GM23338 (cell line): ENCODE data around the gene EML2. TPM values are rescaled to one million over a fixed set of nuclear protein-coding genes. Genes with fewer than 3 reads are reported as not detected.

ENCODE experiments used
- ATAC-seq: fragments of 200-7000 bp; cut with Tn5 transposase; 3 replicates; pipeline ENCODE4 v1.9.1; 2020
- DNase-seq: peaks from one replicate; pipeline ENCODE4 v3.0.0-alpha.2; 2015; ENCODE audit warnings: low spot score
- H2AFZ ChIP-seq: fragments of 200-600 bp; sonication (generic); 2 replicates; pipeline ENCODE4 v1.8.0; 2016; ENCODE audit warnings: antibody characterized with exemption, mild to moderate bottlenecking, moderate library complexity
- H3F3A ChIP-seq: fragments of 200-600 bp; sonication (generic); replicated peaks from 2 replicates; pipeline ENCODE4 v1.8.0; 2017; ENCODE audit warnings: antibody characterized with exemption, mixed run types, low read depth
- H3K27ac ChIP-seq: fragments of 200-600 bp; sonication (generic); 2 replicates; pipeline ENCODE4 v1.6.1; 2016; ENCODE audit warnings: low read depth
- H3K27me3 ChIP-seq: fragments of 200-600 bp; sonication (generic); 2 replicates; pipeline ENCODE4 v1.8.0; 2016; ENCODE audit warnings: mild to moderate bottlenecking, mixed run types, moderate library complexity; ENCODE audit not compliant: insufficient read depth
- H3K36me3 ChIP-seq: fragments of 200-600 bp; sonication (generic); 2 replicates; pipeline ENCODE4 v1.8.0; 2016; ENCODE audit warnings: mild to moderate bottlenecking; ENCODE audit not compliant: insufficient read depth
- H3K4me1 ChIP-seq: fragments of 200-600 bp; sonication (generic); 2 replicates; pipeline ENCODE4 v1.8.0; 2016; ENCODE audit warnings: mild to moderate bottlenecking, moderate library complexity; ENCODE audit not compliant: insufficient read depth
- H3K4me2 ChIP-seq: fragments of 200-600 bp; sonication (generic); 2 replicates; pipeline ENCODE4 v1.7.1; 2017; ENCODE audit warnings: mixed run types
- H3K4me3 ChIP-seq: fragments of 200-600 bp; sonication (generic); 2 replicates; pipeline ENCODE4 v1.6.1; 2016; ENCODE audit warnings: mixed run types
- H3K79me2 ChIP-seq: fragments of 200-600 bp; sonication (generic); replicated peaks from 2 replicates; pipeline ENCODE4 v1.8.0; 2017; ENCODE audit warnings: mild to moderate bottlenecking; ENCODE audit not compliant: insufficient read depth
- H3K9me2 ChIP-seq: fragments of 200-600 bp; sonication (generic); 2 replicates; pipeline ENCODE4 v1.8.0; 2017; ENCODE audit not compliant: insufficient read depth
- H4K20me1 ChIP-seq: fragments of 200-600 bp; sonication (generic); replicated peaks from 2 replicates; pipeline ENCODE4 v1.8.0; 2017; ENCODE audit warnings: mild to moderate bottlenecking; ENCODE audit not compliant: insufficient read depth
- H3K27ac Mint-ChIP-seq: 2 replicates; pipeline ENCODE4 v1.8.0; 2020; ENCODE audit warnings: inconsistent platforms, mild to moderate bottlenecking, moderate library complexity, mixed read lengths
- H3K27me3 Mint-ChIP-seq: 3 replicates; pipeline ENCODE4 v1.8.0; 2022; ENCODE audit warnings: low read depth, mild to moderate bottlenecking, moderate library complexity, mixed read lengths, inconsistent platforms; ENCODE audit not compliant: insufficient read depth, poor library complexity
- H3K36me3 Mint-ChIP-seq: 3 replicates; pipeline ENCODE4 v1.8.0; 2021; ENCODE audit warnings: low read depth, mild to moderate bottlenecking, inconsistent platforms, moderate library complexity, mixed read lengths
- H3K4me1 Mint-ChIP-seq: 3 replicates; pipeline ENCODE4 v1.8.0; 2020; ENCODE audit warnings: mild to moderate bottlenecking, inconsistent platforms, mixed read lengths
- H3K4me3 Mint-ChIP-seq: 3 replicates; pipeline ENCODE4 v1.8.0; 2021; ENCODE audit warnings: moderate library complexity, mild to moderate bottlenecking, inconsistent platforms, mixed read lengths
- H3K9me3 Mint-ChIP-seq: 3 replicates; pipeline ENCODE4 v1.8.0; 2020; ENCODE audit warnings: moderate library complexity, mild to moderate bottlenecking, inconsistent platforms, mixed read lengths
- CREB1 ChIP-seq: fragments of 250-450 bp; sonication (Bioruptor Pico); IDR thresholded peaks from 2 replicates; pipeline ENCODE4 v1.5.0; 2020; ENCODE audit warnings: low read depth, mild to moderate bottlenecking, moderate library complexity
- EZH2 ChIP-seq: fragments of 200-600 bp; sonication (generic); IDR thresholded peaks from one replicate; pipeline ENCODE4 v1.8.0; 2017; ENCODE audit warnings: antibody characterized with exemption, mild to moderate bottlenecking, low read depth; ENCODE audit not compliant: unreplicated experiment
- EZH2phosphoT487 ChIP-seq: fragments of 200-600 bp; sonication (generic); IDR thresholded peaks from one replicate; pipeline ENCODE4 v1.8.1; 2018; ENCODE audit warnings: antibody characterized with exemption; ENCODE audit not compliant: unreplicated experiment
- JUNB ChIP-seq: IDR thresholded peaks from one replicate; pipeline ENCODE4 v1.6.1; 2016; ENCODE audit warnings: antibody characterized with exemption; ENCODE audit not compliant: unreplicated experiment
- NANOG ChIP-seq: IDR thresholded peaks from 2 replicates; pipeline ENCODE4 v1.6.1; 2016; ENCODE audit warnings: antibody characterized with exemption, borderline replicate concordance
- POLR2AphosphoS5 ChIP-seq: IDR thresholded peaks from 2 replicates; pipeline ENCODE4 v1.6.1; 2016; ENCODE audit warnings: antibody characterized with exemption, low read depth
- STAT1 ChIP-seq: IDR thresholded peaks from one replicate; pipeline ENCODE4 v1.6.1; 2016; ENCODE audit warnings: antibody characterized with exemption; ENCODE audit not compliant: unreplicated experiment
- ZNF114 ChIP-seq: fragments of 250-450 bp; sonication (Bioruptor Pico); IDR thresholded peaks from 2 replicates; pipeline ENCODE4 v1.5.0; 2020; ENCODE audit warnings: mild to moderate bottlenecking, moderate library complexity
- ZNF331 ChIP-seq: fragments of 250-450 bp; sonication (Bioruptor Pico); IDR thresholded peaks from 2 replicates; pipeline ENCODE4 v1.5.0; 2020; ENCODE audit warnings: low read depth, mild to moderate bottlenecking, moderate library complexity
- ZNF462 ChIP-seq: fragments of 250-450 bp; sonication (Bioruptor Pico); IDR thresholded peaks from 2 replicates; pipeline ENCODE4 v1.5.0; 2020; ENCODE audit warnings: mild to moderate bottlenecking, moderate library complexity
- polyA plus RNA-seq: library from polyadenylated mRNA; unstranded; fragments of >200 nt; fragmentation: Nextera tagmentation; extraction: Ambion mirVana; gene quantifications from 2 replicates; pipeline ENCODE4 v1.2.1, GENCODE V29; 2016
- total RNA-seq: library from RNA; depleted of rRNA; stranded (reverse); fragments of >200 nt; shearing (Covaris generic); gene quantifications from 2 replicates; pipeline ENCODE4 v1.2.3, GENCODE V29; 2014
- TF ChIP-seq, protein P1 (sequence below): IDR thresholded peaks from 2 replicates; pipeline ENCODE4 v1.6.1; 2016; ENCODE audit warnings: antibody characterized with exemption
- TF ChIP-seq, protein P2 (sequence below): IDR thresholded peaks from one replicate; pipeline ENCODE4 v1.6.1; 2018; ENCODE audit warnings: antibody characterized with exemption; ENCODE audit not compliant: unreplicated experiment
- TF ChIP-seq, protein P3 (sequence below), 2 experiments: fragments of 200-600 bp in 1 of 2; sonication (generic) in 1 of 2; conservative IDR thresholded peaks; 2 replicates each; pipeline versions ENCODE4 v1.5.1 to v1.6.1; 2016 to 2017; ENCODE audit warnings: antibody characterized with exemption in 2 of 2, low read depth in 2 of 2, mild to moderate bottlenecking in 2 of 2, moderate library complexity in 1 of 2

Gene EML2
- total and polyA plus RNA-seq, 2 experiments from 2014 or later: 7.1 to 33.9 TPM

GRCh38 chr19:45577111-45577905 lies 61.9 kb downstream of the EML2 start:
- H3K4me3 Mint-ChIP-seq: peak overlapping the region; percentile 4; the same call in 1 of the 3 replicates
- H3K27ac Mint-ChIP-seq: peak overlapping the region; percentile 46; the same call in 1 of the 2 replicates
- Histone ChIP-seq H4K20me1 (no peaks in the 10 kb centered on the region; the same call in 1 of the 2 replicates), H3K4me2 (peak overlapping the region; percentile 35), H3K9me2 (no peaks in the 10 kb centered on the region), H3K27me3 (no peaks in the 10 kb centered on the region), H2AFZ (no peak overlapping the region), H3K36me3 (no peaks in the 10 kb centered on the region), H3K79me2 (peaks cover 35% of the 10 kb centered on the region), H3K4me3 (no peak overlapping the region), H3F3A (0 out of 2 replicates have a peak, but pooled peaks cover 2% of the 10 kb centered on the region), H3K4me1 (peaks cover 22% of the 10 kb centered on the region), H3K27ac (peak overlapping the region; percentile 0; the same call in 1 of the 2 replicates)
- no peaks in the 10 kb centered on the region for H3K9me3 Mint-ChIP-seq
- H3K4me1 Mint-ChIP-seq: peaks cover 23% of the 10 kb centered on the region
- DNase-seq (peak; percentile 54), ATAC-seq (peak; percentile 84)
- TF ChIP-seq EZH2 (no peak), POLR2AphosphoS5 (no peak), EZH2phosphoT487 (no peak), ZNF114 (no peak), ZNF331 (no peak), CREB1 (CRISPR knock-in tag) (no peak), ZNF462 (CRISPR knock-in tag) (no peak), JUNB (no peak), NANOG (no peak), STAT1 (no peak)
- TF ChIP-seq, protein P1, sequence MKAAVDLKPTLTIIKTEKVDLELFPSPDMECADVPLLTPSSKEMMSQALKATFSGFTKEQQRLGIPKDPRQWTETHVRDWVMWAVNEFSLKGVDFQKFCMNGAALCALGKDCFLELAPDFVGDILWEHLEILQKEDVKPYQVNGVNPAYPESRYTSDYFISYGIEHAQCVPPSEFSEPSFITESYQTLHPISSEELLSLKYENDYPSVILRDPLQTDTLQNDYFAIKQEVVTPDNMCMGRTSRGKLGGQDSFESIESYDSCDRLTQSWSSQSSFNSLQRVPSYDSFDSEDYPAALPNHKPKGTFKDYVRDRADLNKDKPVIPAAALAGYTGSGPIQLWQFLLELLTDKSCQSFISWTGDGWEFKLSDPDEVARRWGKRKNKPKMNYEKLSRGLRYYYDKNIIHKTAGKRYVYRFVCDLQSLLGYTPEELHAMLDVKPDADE: no peak
- TF ChIP-seq, protein P2, sequence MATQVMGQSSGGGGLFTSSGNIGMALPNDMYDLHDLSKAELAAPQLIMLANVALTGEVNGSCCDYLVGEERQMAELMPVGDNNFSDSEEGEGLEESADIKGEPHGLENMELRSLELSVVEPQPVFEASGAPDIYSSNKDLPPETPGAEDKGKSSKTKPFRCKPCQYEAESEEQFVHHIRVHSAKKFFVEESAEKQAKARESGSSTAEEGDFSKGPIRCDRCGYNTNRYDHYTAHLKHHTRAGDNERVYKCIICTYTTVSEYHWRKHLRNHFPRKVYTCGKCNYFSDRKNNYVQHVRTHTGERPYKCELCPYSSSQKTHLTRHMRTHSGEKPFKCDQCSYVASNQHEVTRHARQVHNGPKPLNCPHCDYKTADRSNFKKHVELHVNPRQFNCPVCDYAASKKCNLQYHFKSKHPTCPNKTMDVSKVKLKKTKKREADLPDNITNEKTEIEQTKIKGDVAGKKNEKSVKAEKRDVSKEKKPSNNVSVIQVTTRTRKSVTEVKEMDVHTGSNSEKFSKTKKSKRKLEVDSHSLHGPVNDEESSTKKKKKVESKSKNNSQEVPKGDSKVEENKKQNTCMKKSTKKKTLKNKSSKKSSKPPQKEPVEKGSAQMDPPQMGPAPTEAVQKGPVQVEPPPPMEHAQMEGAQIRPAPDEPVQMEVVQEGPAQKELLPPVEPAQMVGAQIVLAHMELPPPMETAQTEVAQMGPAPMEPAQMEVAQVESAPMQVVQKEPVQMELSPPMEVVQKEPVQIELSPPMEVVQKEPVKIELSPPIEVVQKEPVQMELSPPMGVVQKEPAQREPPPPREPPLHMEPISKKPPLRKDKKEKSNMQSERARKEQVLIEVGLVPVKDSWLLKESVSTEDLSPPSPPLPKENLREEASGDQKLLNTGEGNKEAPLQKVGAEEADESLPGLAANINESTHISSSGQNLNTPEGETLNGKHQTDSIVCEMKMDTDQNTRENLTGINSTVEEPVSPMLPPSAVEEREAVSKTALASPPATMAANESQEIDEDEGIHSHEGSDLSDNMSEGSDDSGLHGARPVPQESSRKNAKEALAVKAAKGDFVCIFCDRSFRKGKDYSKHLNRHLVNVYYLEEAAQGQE: no peak
- TF ChIP-seq, protein P3, sequence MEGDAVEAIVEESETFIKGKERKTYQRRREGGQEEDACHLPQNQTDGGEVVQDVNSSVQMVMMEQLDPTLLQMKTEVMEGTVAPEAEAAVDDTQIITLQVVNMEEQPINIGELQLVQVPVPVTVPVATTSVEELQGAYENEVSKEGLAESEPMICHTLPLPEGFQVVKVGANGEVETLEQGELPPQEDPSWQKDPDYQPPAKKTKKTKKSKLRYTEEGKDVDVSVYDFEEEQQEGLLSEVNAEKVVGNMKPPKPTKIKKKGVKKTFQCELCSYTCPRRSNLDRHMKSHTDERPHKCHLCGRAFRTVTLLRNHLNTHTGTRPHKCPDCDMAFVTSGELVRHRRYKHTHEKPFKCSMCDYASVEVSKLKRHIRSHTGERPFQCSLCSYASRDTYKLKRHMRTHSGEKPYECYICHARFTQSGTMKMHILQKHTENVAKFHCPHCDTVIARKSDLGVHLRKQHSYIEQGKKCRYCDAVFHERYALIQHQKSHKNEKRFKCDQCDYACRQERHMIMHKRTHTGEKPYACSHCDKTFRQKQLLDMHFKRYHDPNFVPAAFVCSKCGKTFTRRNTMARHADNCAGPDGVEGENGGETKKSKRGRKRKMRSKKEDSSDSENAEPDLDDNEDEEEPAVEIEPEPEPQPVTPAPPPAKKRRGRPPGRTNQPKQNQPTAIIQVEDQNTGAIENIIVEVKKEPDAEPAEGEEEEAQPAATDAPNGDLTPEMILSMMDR (conservative IDR thresholded peaks at IDR 0.05; ENCODE audit: low read depth in 2 of 2): no peak
- peaks cover 7% of the 10 kb centered on the region; the same call in 1 of the 3 replicates for H3K36me3 Mint-ChIP-seq
- H3K27me3 Mint-ChIP-seq: peaks cover 5% of the 10 kb centered on the region
